Measurements from ENCODE around the gene NAA20.

DNA sequence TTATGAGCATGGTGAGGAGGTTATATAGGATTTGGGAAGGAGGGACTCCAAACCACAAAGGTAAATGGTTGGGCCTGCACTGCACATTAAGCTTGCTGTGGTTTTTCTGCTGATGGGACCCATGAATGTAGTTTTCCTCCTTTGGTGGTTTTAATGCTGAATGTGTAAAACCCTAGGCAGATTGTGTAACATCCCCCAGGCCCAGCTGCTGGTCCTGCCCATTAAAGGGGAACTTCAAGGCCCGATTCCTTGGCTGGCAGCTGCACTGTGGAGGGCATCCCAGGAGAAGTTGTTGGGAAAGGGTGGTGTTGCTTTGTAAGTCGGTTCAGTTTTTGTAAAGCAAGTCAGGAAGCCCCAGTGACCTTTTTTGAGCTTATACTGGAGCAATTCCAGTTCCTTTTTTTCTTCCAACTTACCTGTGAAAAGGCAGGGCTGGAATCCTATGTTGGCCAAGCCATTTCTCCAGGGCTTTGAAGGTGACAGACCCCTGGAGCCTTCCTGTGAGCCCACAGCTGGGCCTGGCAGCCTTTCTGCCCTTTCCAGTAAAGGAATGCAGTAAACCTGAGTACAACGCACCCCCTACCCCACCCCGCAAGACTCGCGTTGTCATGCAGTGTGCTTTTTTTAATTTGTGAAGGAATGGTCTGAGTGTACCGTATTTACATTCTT is 43.1 kb upstream of the NAA20 start:
- TF ChIP-seq POLR2A (IDR thresholded peaks at IDR 0.05; ENCODE audit: low read depth, low read length) (no peak), POLR2AphosphoS5 (IDR thresholded peaks at IDR 0.05; ENCODE audit: low read depth, low read length) (no peak)
